ENCODE data around the gene GRIK2. TPM values are rescaled to one million over a fixed set of nuclear protein-coding genes. Genes with fewer than 3 reads are reported as not detected.

Gene GRIK2
- total RNA-seq, 2 donors from 2014 or later, result 1.00 to 4.5 TPM

- peaks cover 2% of the 10 kb centered on the region for H3K36me3 Mint-ChIP-seq (ENCODE audit: low read depth)
- DNase-seq, result no peak
- Histone ChIP-seq H3K4me1 (ENCODE audit: control insufficient read depth, insufficient read depth, low read length) (no peaks in the 10 kb centered on the region), H3K4me3 (ENCODE audit: low read length) (no peak overlapping the region), H3K27me3 (ENCODE audit: control insufficient read depth, insufficient read depth, low read length, poor library complexity, severe bottlenecking) (no peaks in the 10 kb centered on the region), H3K36me3 (ENCODE audit: control insufficient read depth, insufficient read depth, low read length) (no peaks in the 10 kb centered on the region), H3K27ac (ENCODE audit: low read depth, low read length) (no peak overlapping the region), H3K9me3 (ENCODE audit: control insufficient read depth, low read length) (peaks cover 7% of the 10 kb centered on the region), H3K9ac (ENCODE audit: extremely low read depth, low read length, poor library complexity, severe bottlenecking) (no peak overlapping the region)
- peaks cover 4% of the 10 kb centered on the region for H3K4me1 Mint-ChIP-seq
- no peak overlapping the region for H3K4me3 Mint-ChIP-seq
- no peak overlapping the region for H3K27ac Mint-ChIP-seq
- no peak for TF ChIP-seq CTCF (conservative IDR thresholded peaks at IDR 0.05)
- no peaks in the 10 kb centered on the region for H3K27me3 Mint-ChIP-seq (ENCODE audit: insufficient read depth)
- WGBS, 2 experiments (ENCODE audit: insufficient coverage in 1 of 2, insufficient read length in 1 of 2), result 93 to 98% methylated on average over 2 of the region's 2 CpGs
- H3K9me3 Mint-ChIP-seq, result peaks cover 19% of the 10 kb centered on the region
Measured at GRCh38 chr6:101662111-101662897, 268.8 kb downstream of the GRIK2 start.

- DNase-seq, result no peak
- no peaks in the 10 kb centered on the region for H3K36me3 ChIP-seq (ENCODE audit: control insufficient read depth, insufficient read depth, low read length)
- H3K4me1 Mint-ChIP-seq, result peaks cover 4% of the 10 kb centered on the region
- no peak overlapping the region for H3K27ac ChIP-seq (ENCODE audit: low read depth, low read length)
- no peaks in the 10 kb centered on the region for H3K27me3 Mint-ChIP-seq (ENCODE audit: insufficient read depth)
- H3K27ac Mint-ChIP-seq, result no peak overlapping the region
- H3K9me3 Mint-ChIP-seq, result peaks cover 18% of the 10 kb centered on the region
- H3K9me3 ChIP-seq (ENCODE audit: control insufficient read depth, low read length), result peaks cover 7% of the 10 kb centered on the region
- H3K4me3 ChIP-seq (ENCODE audit: low read length), result no peak overlapping the region
- WGBS, 2 experiments (ENCODE audit: insufficient coverage in 1 of 2, insufficient read length in 1 of 2), result 57 to 62% methylated on average over 5 to 6 of the region's 6 CpGs
- H3K4me3 Mint-ChIP-seq, result no peak overlapping the region
- no peak overlapping the region for H3K9ac ChIP-seq (ENCODE audit: extremely low read depth, low read length, poor library complexity, severe bottlenecking)
- peaks cover 2% of the 10 kb centered on the region for H3K36me3 Mint-ChIP-seq (ENCODE audit: low read depth)
- no peaks in the 10 kb centered on the region for H3K27me3 ChIP-seq (ENCODE audit: control insufficient read depth, insufficient read depth, low read length, poor library complexity, severe bottlenecking)
- H3K4me1 ChIP-seq (ENCODE audit: control insufficient read depth, insufficient read depth, low read length), result no peaks in the 10 kb centered on the region
- TF ChIP-seq CTCF (conservative IDR thresholded peaks at IDR 0.05), result no peak
Measured at GRCh38 chr6:101663100-101663499, 269.6 kb downstream of the GRIK2 start.

GRCh38 chr6:101666256-101666655, 272.7 kb downstream of the GRIK2 start:
- WGBS, 2 experiments (ENCODE audit: insufficient coverage in 1 of 2, insufficient read length in 1 of 2), result 90% methylated on average over 1 of the region's 1 CpG; no CpG with 5 or more reads in 1 of the 2 experiments
- no peak for DNase-seq
- no peaks in the 10 kb centered on the region for H3K27me3 Mint-ChIP-seq (ENCODE audit: insufficient read depth)
- no peak overlapping the region for H3K27ac ChIP-seq (ENCODE audit: low read depth, low read length)
- no peak for TF ChIP-seq CTCF (conservative IDR thresholded peaks at IDR 0.05)
- peaks cover 4% of the 10 kb centered on the region for H3K4me1 Mint-ChIP-seq
- peaks cover 9% of the 10 kb centered on the region for H3K9me3 Mint-ChIP-seq
- H3K4me1 ChIP-seq (ENCODE audit: control insufficient read depth, insufficient read depth, low read length), result no peaks in the 10 kb centered on the region
- no peak overlapping the region for H3K4me3 Mint-ChIP-seq
- H3K9me3 ChIP-seq (ENCODE audit: control insufficient read depth, low read length), result peaks cover 7% of the 10 kb centered on the region
- peaks cover 2% of the 10 kb centered on the region for H3K36me3 Mint-ChIP-seq (ENCODE audit: low read depth)
- H3K27me3 ChIP-seq (ENCODE audit: control insufficient read depth, insufficient read depth, low read length, poor library complexity, severe bottlenecking), result no peaks in the 10 kb centered on the region
- no peak overlapping the region for H3K4me3 ChIP-seq (ENCODE audit: low read length)
- no peak overlapping the region for H3K9ac ChIP-seq (ENCODE audit: extremely low read depth, low read length, poor library complexity, severe bottlenecking)
- H3K36me3 ChIP-seq (ENCODE audit: control insufficient read depth, insufficient read depth, low read length), result no peaks in the 10 kb centered on the region
- no peak overlapping the region for H3K27ac Mint-ChIP-seq

Data from endodermal cell (in vitro differentiated cells).